Neuronal stem cell (in vitro differentiated cells): Measurements from ENCODE around the gene SP4.

Experiments
- DNase-seq: peaks from one replicate; pipeline ENCODE4 v3.0.0-alpha.2; 2013; ENCODE audit warnings: low spot score
- H2AFZ ChIP-seq: one replicate; pipeline ENCODE4 v1.6.1; 2013; ENCODE audit warnings: mild to moderate bottlenecking, low read length, inconsistent platforms
- H2AK5ac ChIP-seq: 2 replicates; pipeline ENCODE4 v1.6.1; 2013; ENCODE audit warnings: low read depth, mild to moderate bottlenecking, inconsistent platforms, low read length, moderate library complexity, mixed read lengths
- H2BK120ac ChIP-seq: 2 replicates; pipeline ENCODE4 v1.6.1; 2013; ENCODE audit warnings: low read depth, mild to moderate bottlenecking, inconsistent platforms, low read length, moderate library complexity, mixed read lengths
- H2BK12ac ChIP-seq: one replicate; pipeline ENCODE4 v1.6.1; 2013; ENCODE audit warnings: low read length, inconsistent platforms
- H2BK15ac ChIP-seq: 2 replicates; pipeline ENCODE4 v1.6.1; 2013; ENCODE audit warnings: mild to moderate bottlenecking, low read length, inconsistent platforms, mixed read lengths
- H2BK5ac ChIP-seq: one replicate; pipeline ENCODE4 v1.6.1; 2013; ENCODE audit warnings: inconsistent platforms, mild to moderate bottlenecking, low read length, moderate library complexity
- H3K14ac ChIP-seq: one replicate; pipeline ENCODE4 v1.6.1; 2013; ENCODE audit warnings: low read length, inconsistent platforms
- H3K18ac ChIP-seq: 2 replicates; pipeline ENCODE4 v1.6.1; 2013; ENCODE audit warnings: low read length, inconsistent platforms
- H3K23ac ChIP-seq: 2 replicates; pipeline ENCODE4 v1.6.1; 2013; ENCODE audit warnings: low read depth, mild to moderate bottlenecking, mixed read lengths, low read length, inconsistent platforms; ENCODE audit not compliant: poor library complexity
- H3K27ac ChIP-seq: replicated peaks from 3 replicates; pipeline ENCODE4 v1.5.1; 2013; ENCODE audit warnings: low read length, inconsistent platforms
- H3K27me3 ChIP-seq, 3 experiments: 2 replicates each; pipeline ENCODE4 v1.6.1; 2013; ENCODE audit warnings: low read length in 3 of 3, mild to moderate bottlenecking in 2 of 3, inconsistent platforms in 1 of 3, low read depth in 1 of 3, mixed read lengths in 1 of 3, moderate library complexity in 1 of 3; ENCODE audit not compliant: control insufficient read depth in 3 of 3, insufficient read depth in 3 of 3
- H3K36me3 ChIP-seq, 2 donors: replicated peaks in 1 of 2; 2 replicates each; pipeline ENCODE4 v1.6.1; 2013; ENCODE audit warnings: low read length in 2 of 2; ENCODE audit not compliant: control insufficient read depth in 2 of 2, insufficient read depth in 2 of 2
- H3K4ac ChIP-seq: 2 replicates; pipeline ENCODE4 v1.6.1; 2013; ENCODE audit warnings: inconsistent platforms, mild to moderate bottlenecking, low read length, moderate library complexity
- H3K4me1 ChIP-seq, 2 donors: 1 replicate in 1 of 2; 2 replicates in 1 of 2; pipeline ENCODE4 v1.6.1; 2013; ENCODE audit warnings: low read length in 2 of 2, low read depth in 1 of 2; ENCODE audit not compliant: control insufficient read depth in 2 of 2, insufficient read depth in 1 of 2
- H3K4me2 ChIP-seq: one replicate; pipeline ENCODE4 v1.6.1; 2013; ENCODE audit warnings: mild to moderate bottlenecking, low read length, inconsistent platforms; ENCODE audit not compliant: insufficient read depth, poor library complexity, severe bottlenecking
- H3K4me3 ChIP-seq, 2 donors: 2 replicates each; pipeline ENCODE4 v1.5.1; 2013; ENCODE audit warnings: low read length in 2 of 2, mild to moderate bottlenecking in 2 of 2, inconsistent platforms in 1 of 2, moderate library complexity in 1 of 2
- H3K79me1 ChIP-seq: one replicate; pipeline ENCODE4 v1.6.1; 2013; ENCODE audit warnings: low read depth, mild to moderate bottlenecking, inconsistent platforms, low read length, moderate library complexity
- H3K9ac ChIP-seq: one replicate; pipeline ENCODE4 v1.6.1; 2013; ENCODE audit warnings: mild to moderate bottlenecking, low read depth, low read length, inconsistent platforms; ENCODE audit not compliant: poor library complexity
- H3K9me3 ChIP-seq, 2 donors: replicated peaks in 1 of 2; 2 replicates each; pipeline versions ENCODE3 to v1.6.1; 2013; ENCODE audit warnings: low read length in 2 of 2, mild to moderate bottlenecking in 2 of 2, inconsistent platforms in 1 of 2, low read depth in 1 of 2, mixed read lengths in 1 of 2, moderate library complexity in 1 of 2; ENCODE audit not compliant: control insufficient read depth in 2 of 2, insufficient read depth in 1 of 2
- H4K8ac ChIP-seq: one replicate; pipeline ENCODE4 v1.6.1; 2013; ENCODE audit warnings: low read depth, mild to moderate bottlenecking, inconsistent platforms, low read length, moderate library complexity
- H4K91ac ChIP-seq: one replicate; pipeline ENCODE4 v1.6.1; 2013; ENCODE audit warnings: low read length, low read depth, mild to moderate bottlenecking, inconsistent platforms; ENCODE audit not compliant: poor library complexity
- WGBS, 2 donors: extraction: QIAGEN DNeasy Blood & Tissue Kit; methylation state at CpG; one replicate each; pipeline ENCODE4 v1.1.7; 2013; ENCODE audit warnings: missing lambda C conversion rate in 2 of 2, mixed read lengths in 1 of 2; ENCODE audit not compliant: insufficient read length in 2 of 2, insufficient replicate concordance in 1 of 2; ENCODE audit errors: extremely low coverage in 2 of 2; 5-methylcytosine and 5-hydroxymethylcytosine counted together

Gene SP4

GRCh38 chr7:21429021-21429420 lies 1.1 kb downstream of the SP4 start:
- Histone ChIP-seq H2BK120ac (no peak overlapping the region), H4K91ac (no peak overlapping the region), H3K4me3 (peak overlapping the region in 1 of 2 donors; percentile 86), H3K14ac (no peak overlapping the region), H2BK15ac (no peak overlapping the region), H3K23ac (no peak overlapping the region), H3K4me1 (peaks cover 12 to 23% of the 10 kb centered on the region in 2 donors), H3K79me1 (peaks cover 2% of the 10 kb centered on the region), H2BK12ac (no peak overlapping the region), H2AFZ (peak overlapping the region; percentile 99), H3K18ac (no peak overlapping the region), H4K8ac (no peak overlapping the region), H3K4ac (no peak overlapping the region), H2BK5ac (no peak overlapping the region), H3K9me3 (no peaks in the 10 kb centered on the region), H3K4me2 (peak overlapping the region; percentile 41), H2AK5ac (no peak overlapping the region), H3K36me3 (peaks cover 13 to 18% of the 10 kb centered on the region in 2 donors), H3K27me3 (no peaks in the 10 kb centered on the region), H3K9ac (no peak overlapping the region), H3K27ac (no peak overlapping the region)
- DNase-seq = no peak
- WGBS, 2 donors = no CpG with 5 or more reads among the region's 3 CpGs

GRCh38 chr7:21429786-21430574 lies 2.1 kb downstream of the SP4 start:
- Histone ChIP-seq H3K27me3 (no peaks in the 10 kb centered on the region), H3K18ac (no peak overlapping the region), H2BK120ac (no peak overlapping the region), H3K4me3 (no peak overlapping the region), H3K9me3 (no peaks in the 10 kb centered on the region), H3K27ac (no peak overlapping the region), H2BK15ac (no peak overlapping the region), H2AK5ac (no peak overlapping the region), H4K8ac (no peak overlapping the region), H3K4me1 (peaks cover 12 to 23% of the 10 kb centered on the region in 2 donors), H3K14ac (no peak overlapping the region), H3K23ac (no peak overlapping the region), H3K9ac (no peak overlapping the region), H2BK5ac (no peak overlapping the region), H3K79me1 (peaks cover 2% of the 10 kb centered on the region), H3K4ac (no peak overlapping the region), H2AFZ (no peak overlapping the region), H4K91ac (no peak overlapping the region), H3K36me3 (peaks cover 13 to 22% of the 10 kb centered on the region in 2 donors), H3K4me2 (peak overlapping the region; percentile 31), H2BK12ac (no peak overlapping the region)
- no CpG with 5 or more reads among the region's 8 CpGs for WGBS, 2 donors
- no peak for DNase-seq

- Histone ChIP-seq H2BK15ac (no peak overlapping the region), H2BK12ac (no peak overlapping the region), H3K23ac (no peak overlapping the region), H3K27ac (no peak overlapping the region), H2AFZ (no peak overlapping the region), H3K9ac (no peak overlapping the region), H3K36me3 (peaks cover 13 to 24% of the 10 kb centered on the region in 2 donors), H2BK120ac (no peak overlapping the region), H3K4me3 (peak overlapping the region in 1 of 2 donors; percentile 23), H3K4ac (no peak overlapping the region), H3K79me1 (peaks cover 2% of the 10 kb centered on the region), H2BK5ac (no peak overlapping the region), H3K14ac (no peak overlapping the region), H3K9me3 (no peaks in the 10 kb centered on the region), H2AK5ac (no peak overlapping the region), H3K27me3 (no peaks in the 10 kb centered on the region), H4K91ac (no peak overlapping the region), H3K4me2 (peak overlapping the region; percentile 31), H3K18ac (no peak overlapping the region), H4K8ac (no peak overlapping the region), H3K4me1 (peaks cover 12 to 23% of the 10 kb centered on the region in 2 donors)
- no CpG with 5 or more reads among the region's 3 CpGs for WGBS, 2 donors
- no peak for DNase-seq
Observed at GRCh38 chr7:21430575-21430954, 2.7 kb downstream of the SP4 start.

GRCh38 chr7:21443149-21443841 lies 15.4 kb downstream of the SP4 start:
- Histone ChIP-seq H2BK5ac (no peak overlapping the region), H2BK120ac (no peak overlapping the region), H3K4ac (no peak overlapping the region), H3K27me3 (no peaks in the 10 kb centered on the region), H3K14ac (no peak overlapping the region), H3K4me1 (no peaks in the 10 kb centered on the region), H3K27ac (no peak overlapping the region), H3K79me1 (no peaks in the 10 kb centered on the region), H3K4me3 (no peak overlapping the region), H3K9ac (no peak overlapping the region), H3K36me3 (no peaks in the 10 kb centered on the region), H3K18ac (no peak overlapping the region), H2BK12ac (no peak overlapping the region), H2BK15ac (no peak overlapping the region), H3K23ac (no peak overlapping the region), H3K9me3 (no peaks in the 10 kb centered on the region), H4K8ac (no peak overlapping the region), H3K4me2 (no peak overlapping the region), H2AFZ (no peak overlapping the region), H4K91ac (no peak overlapping the region), H2AK5ac (no peak overlapping the region)
- DNase-seq = no peak
- 100% methylated on average over 3 of the region's 7 CpGs; no CpG with 5 or more reads in 1 of the 2 donors for WGBS, 2 donors
